Stimulated activated CD8-positive, alpha-beta memory T cell treated with anti-CD3 and anti-CD28 coated beads, Interleukin-15, amount 100 ng/mL, for 24 hours (primary cell): ENCODE data around the gene DDAH1.

Experiments
- DNase-seq: peaks from one replicate; pipeline ENCODE4 v3.0.0-alpha.2; 2020; ENCODE audit warnings: low read depth

Gene DDAH1

DNA sequence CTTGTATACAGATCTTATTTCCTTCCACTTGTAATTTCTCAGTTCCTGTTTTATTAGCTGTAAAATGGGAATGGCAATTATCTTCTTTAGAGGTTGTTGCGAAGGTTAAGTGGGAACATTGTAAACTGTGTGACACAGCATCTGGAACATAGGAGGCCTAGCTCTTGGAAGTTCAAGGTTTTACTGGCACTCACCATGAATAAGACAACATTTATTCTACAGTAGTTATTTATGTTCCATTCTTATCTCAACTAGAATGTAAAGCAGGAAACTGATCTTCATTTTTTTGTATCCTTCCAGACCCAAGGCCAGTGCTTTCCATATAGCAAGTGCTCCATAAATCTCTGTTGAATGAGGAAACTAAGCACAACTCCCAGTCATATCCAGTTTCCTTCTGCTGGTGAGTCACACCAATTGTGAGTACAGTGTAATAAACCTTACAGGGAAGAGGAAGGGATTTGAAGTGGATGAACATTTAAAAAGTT lies 189.9 kb downstream of the DDAH1 start:
- DNase-seq = no peak

DNA sequence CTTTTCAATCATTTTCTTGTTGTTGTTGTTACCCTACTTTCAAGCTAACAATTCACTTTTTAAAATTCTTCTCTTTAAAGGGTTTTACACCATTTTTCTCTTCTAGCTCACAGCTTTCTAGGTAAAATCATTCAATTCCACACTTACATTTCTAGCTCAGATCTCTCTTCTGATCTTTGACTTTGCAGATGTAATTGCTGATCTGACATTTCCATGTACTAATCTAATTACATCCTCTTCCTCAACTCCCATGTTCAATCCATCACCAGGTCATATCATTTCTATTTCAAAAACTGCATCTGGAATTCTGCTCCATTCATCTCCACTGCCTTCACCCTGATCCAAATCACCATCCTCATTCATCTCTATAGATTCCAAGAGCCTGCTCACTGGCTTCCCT lies 191.6 kb downstream of the DDAH1 start:
- no peak for DNase-seq

DNA sequence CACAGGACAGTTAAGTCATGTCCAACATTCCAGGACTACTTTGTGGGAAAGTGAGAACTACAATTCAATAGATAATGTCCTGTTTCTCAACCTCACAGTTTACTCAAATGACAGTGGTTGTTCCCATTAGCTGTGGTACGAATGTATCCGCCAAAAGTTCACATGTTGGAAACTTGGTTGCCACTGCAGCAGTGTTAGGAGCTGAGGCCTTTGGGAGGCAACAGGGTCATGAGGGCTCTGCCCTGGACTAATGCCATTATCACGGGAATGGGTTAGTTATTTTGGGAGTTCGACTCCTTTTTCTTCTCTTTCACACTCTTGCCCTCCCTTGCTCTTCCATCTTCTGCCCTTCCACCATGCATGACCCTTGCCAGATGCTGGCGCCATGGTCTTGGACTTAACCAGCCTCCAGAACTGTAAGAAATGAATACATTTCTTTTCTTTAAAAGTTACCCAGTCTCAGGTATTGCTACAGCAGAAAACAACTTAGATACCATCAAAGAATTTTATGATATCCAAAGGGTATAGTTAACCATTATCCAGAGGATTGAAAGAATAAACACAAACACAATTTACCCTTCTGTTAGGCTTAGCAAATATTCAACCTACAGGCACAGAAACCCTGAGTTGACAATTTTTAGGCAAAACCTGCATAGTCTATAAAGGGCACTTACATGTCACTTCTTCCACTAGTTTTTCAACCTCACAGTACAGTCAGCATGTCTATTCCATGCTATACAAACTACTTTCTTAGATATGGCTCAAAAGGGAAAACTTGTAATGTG lies 196.0 kb downstream of the DDAH1 start:
- no peak for DNase-seq
